Upper lobe of left lung (tissue), 6 donors: Measurements from ENCODE around the gene CAMK1D. TPM values are rescaled to one million over a fixed set of nuclear protein-coding genes. Genes with fewer than 3 reads are reported as not detected.

Source experiments
- ATAC-seq, 2 donors: fragments of 200-7000 bp; cut with Tn5 transposase; one replicate each; pipeline ENCODE4 v1.9.1; 2022; ENCODE audit warnings: mild to moderate bottlenecking in 2 of 2, moderate library complexity in 2 of 2; ENCODE audit not compliant: low FRiP score in 2 of 2
- DNase-seq, 2 donors: peaks; one replicate each; pipeline ENCODE4 v3.0.0-alpha.2; 2019 to 2020
- H3K27ac ChIP-seq, 4 donors: fragments of 200-600 bp; sonication (generic); one replicate each; pipeline ENCODE4 v1.5.1; 2016 to 2019
- H3K27me3 ChIP-seq, 4 donors: fragments of 200-600 bp; sonication (generic); one replicate each; pipeline ENCODE4 v1.5.1; 2017 to 2019
- H3K36me3 ChIP-seq, 4 donors: fragments of 200-600 bp; sonication (generic); one replicate each; pipeline ENCODE4 v1.5.1; 2016 to 2019
- H3K4me1 ChIP-seq, 4 donors: fragments of 200-600 bp; sonication (generic); one replicate each; pipeline ENCODE4 v1.5.1; 2018 to 2019
- H3K4me3 ChIP-seq, 4 donors: fragments of 200-600 bp; sonication (generic); one replicate each; pipeline ENCODE4 v1.5.1; 2017 to 2019; ENCODE audit warnings: mild to moderate bottlenecking in 2 of 4, moderate library complexity in 1 of 4
- H3K9me3 ChIP-seq, 4 donors: fragments of 200-600 bp; sonication (generic); one replicate each; pipeline ENCODE4 v1.5.1; 2018 to 2019
- CTCF ChIP-seq, 6 experiments: fragments of 450-650 bp in 4 of 6; fragments of 200-600 bp in 2 of 6; sonication (generic) in 2 of 6; IDR thresholded peaks; one replicate each; pipeline ENCODE4 v1.5.1; 2016 to 2019; ENCODE audit warnings: antibody characterized with exemption in 6 of 6
- EP300 ChIP-seq, 4 donors: sonication (generic); formaldehyde crosslinking; IDR thresholded peaks; one replicate each; pipeline ENCODE4 v1.5.1; 2017; ENCODE audit warnings: antibody characterized with exemption in 4 of 4, control low read depth in 2 of 4
- POLR2A ChIP-seq, 4 donors: fragments of 450-650 bp; IDR thresholded peaks; one replicate each; pipeline ENCODE4 v1.5.1; 2016 to 2017; ENCODE audit warnings: antibody characterized with exemption in 4 of 4, mild to moderate bottlenecking in 2 of 4
- POLR2AphosphoS5 ChIP-seq, 2 donors: sonication (generic); formaldehyde crosslinking; IDR thresholded peaks; one replicate each; pipeline ENCODE4 v1.5.1; 2017; ENCODE audit warnings: antibody characterized with exemption in 2 of 2
- WGBS, 2 donors: methylation state at CpG; one replicate each; pipeline ENCODE4 v1.1.5; 2017 to 2018; 5-methylcytosine and 5-hydroxymethylcytosine counted together
- total RNA-seq, 6 donors: library from RNA; depleted of rRNA in 4 of 6; stranded (reverse); fragments of >200 nt in 4 of 6; gene quantifications; one replicate each; pipeline versions ENCODE4 v1.1.0 to v1.2.1, GENCODE V29; 2016 to 2021
- donor health status: DM: no; HTN: no; CAD: no; lungs with moderate emphysema.
- donor health status: DM: no; HTN: yes; CAD: no; lungs with severe emphysema.

CAMK1D gene
- total RNA-seq, 6 donors from 2014 or later = 6.2 to 29.2 (median 19.0) TPM

GRCh38 chr10:12847361-12847975, 498.1 kb downstream of the CAMK1D start:
- peak in 1 of 2 donors; percentile 80 for DNase-seq

GRCh38 chr10:12848439-12849173, 499.3 kb downstream of the CAMK1D start:
- no peaks in the 10 kb centered on the region for H3K27me3 ChIP-seq
- no peak overlapping the region for H3K27ac ChIP-seq
- DNase-seq (no peak), ATAC-seq (no peak)
- H3K9me3 ChIP-seq = no peaks in the 10 kb centered on the region
- peaks cover 6 to 11% (median 8%) of the 10 kb centered on the region in 4 donors for H3K4me1 ChIP-seq
- H3K4me3 ChIP-seq = no peak overlapping the region
- TF ChIP-seq POLR2A (IDR thresholded peaks at IDR 0.05) = no peak
- no peak for TF ChIP-seq EP300 (IDR thresholded peaks at IDR 0.05)
- no peak for TF ChIP-seq POLR2AphosphoS5 (IDR thresholded peaks at IDR 0.05)
- no peak for TF ChIP-seq CTCF (IDR thresholded peaks at IDR 0.05)
- 77 to 87% methylated on average over 4 to 11 of the region's 11 CpGs for WGBS, 2 donors
- H3K36me3 ChIP-seq = no peaks in the 10 kb centered on the region

More at GRCh38 chr10:12847361-12847975, 498.1 kb downstream of the CAMK1D start:
- ATAC-seq = no peak
- Histone ChIP-seq H3K4me3 (no peak overlapping the region), H3K36me3 (no peaks in the 10 kb centered on the region), H3K9me3 (no peaks in the 10 kb centered on the region), H3K27me3 (no peaks in the 10 kb centered on the region), H3K27ac (no peak overlapping the region), H3K4me1 (peaks cover 6 to 11% (median 8%) of the 10 kb centered on the region in 4 donors)
- WGBS, 2 donors = 63 to 80% methylated on average over 11 to 12 of the region's 14 CpGs
- no peak for TF ChIP-seq CTCF (IDR thresholded peaks at IDR 0.05)
- no peak for TF ChIP-seq POLR2AphosphoS5 (IDR thresholded peaks at IDR 0.05)
- TF ChIP-seq POLR2A (IDR thresholded peaks at IDR 0.05) = no peak
- TF ChIP-seq EP300 (IDR thresholded peaks at IDR 0.05) = no peak

GRCh38 chr10:12849319-12850181, 500.2 kb downstream of the CAMK1D start:
- WGBS, 2 donors = 25 to 34% methylated on average over 13 to 20 of the region's 20 CpGs
- H3K9me3 ChIP-seq = no peaks in the 10 kb centered on the region
- DNase-seq (no peak), ATAC-seq (no peak)
- TF ChIP-seq POLR2AphosphoS5 (IDR thresholded peaks at IDR 0.05) (no peak), EP300 (IDR thresholded peaks at IDR 0.05) (no peak), CTCF (IDR thresholded peaks at IDR 0.05) (no peak), POLR2A (IDR thresholded peaks at IDR 0.05) (no peak)
- no peaks in the 10 kb centered on the region for H3K36me3 ChIP-seq
- peaks cover 6 to 8% (median 7%) of the 10 kb centered on the region in 4 donors for H3K4me1 ChIP-seq
- no peak overlapping the region for H3K4me3 ChIP-seq
- H3K27ac ChIP-seq = no peak overlapping the region
- H3K27me3 ChIP-seq = no peaks in the 10 kb centered on the region

GRCh38 chr10:12852687-12853086, 503.3 kb downstream of the CAMK1D start:
- H3K9me3 ChIP-seq = no peaks in the 10 kb centered on the region
- TF ChIP-seq CTCF (IDR thresholded peaks at IDR 0.05) (no peak), EP300 (IDR thresholded peaks at IDR 0.05) (no peak), POLR2AphosphoS5 (IDR thresholded peaks at IDR 0.05) (no peak), POLR2A (IDR thresholded peaks at IDR 0.05) (no peak)
- ATAC-seq (no peak), DNase-seq (no peak)
- 82 to 84% methylated on average over 2 of the region's 2 CpGs for WGBS, 2 donors
- no peak overlapping the region for H3K4me3 ChIP-seq
- no peaks in the 10 kb centered on the region for H3K36me3 ChIP-seq
- H3K4me1 ChIP-seq = no peaks in the 10 kb centered on the region
- no peak overlapping the region for H3K27ac ChIP-seq
- no peaks in the 10 kb centered on the region for H3K27me3 ChIP-seq
